NT2/D1 (cell line): ENCODE measurements around the gene NELL1.

Experiments used
- SUZ12 ChIP-seq: IDR thresholded peaks from 2 replicates; pipeline ENCODE4 v1.6.1; 2011; ENCODE audit not compliant: insufficient read length, insufficient read depth; ENCODE audit errors: extremely low read depth
- ZNF274 ChIP-seq: IDR thresholded peaks from 2 replicates; pipeline ENCODE4 v1.6.1; 2011; ENCODE audit warnings: mild to moderate bottlenecking, low read depth, low read length

DNA sequence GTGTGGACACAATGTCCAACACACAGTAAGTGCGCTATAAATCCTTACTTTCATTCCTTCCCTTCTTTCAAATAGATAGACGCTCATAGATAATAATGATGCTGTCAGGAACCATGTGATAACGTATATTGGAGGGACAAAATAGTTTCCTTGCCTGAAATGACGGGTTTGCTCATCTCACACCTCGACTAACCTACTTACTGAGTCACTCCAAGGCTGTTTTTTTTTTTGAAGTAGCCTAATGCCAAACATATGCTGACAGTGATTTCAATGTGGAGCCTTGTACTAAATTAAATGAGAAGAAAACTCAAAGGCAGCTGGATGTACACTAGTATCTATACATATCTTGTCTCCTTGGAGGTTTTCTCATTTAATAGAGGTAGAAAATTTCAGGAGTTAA is 400.5 kb downstream of the NELL1 start:
- TF ChIP-seq SUZ12 (no peak), ZNF274 (no peak)
